IMR-90 (cell line): ENCODE data around the gene CTRL. TPM values are rescaled to one million over a fixed set of nuclear protein-coding genes. Genes with fewer than 3 reads are reported as not detected.
A peak's percentile ranks its signal among the peaks of the same experiment; 100 is the strongest.

Experiments used
- ATAC-seq: fragments of 200-7000 bp; cut with Tn5 transposase; 2 replicates; pipeline ENCODE4 v1.9.1; 2020; ENCODE audit warnings: low read depth, mild to moderate bottlenecking, moderate library complexity
- BruUV-seq: library from RNA; stranded (reverse); fragments of 400-500 nt; replicated peaks from 2 replicates; lab custom pipeline; 2021; lab: Mats Ljungman, UMichigan
- CTCF ChIA-PET: fragments of 300-600 bp; formaldehyde crosslinking; extraction: SDS; loops from one replicate; lab custom pipeline; 2021; ENCODE audit warnings: antibody characterized with exemption; lab: Yijun Ruan, JAX
- POLR2A ChIA-PET: fragments of 300-600 bp; sonication (Branson Sonifier 250); formaldehyde crosslinking; loops from one replicate; lab custom pipeline; 2022; ENCODE audit warnings: antibody characterized with exemption; ENCODE audit not compliant: unreplicated experiment; lab: Charles Lee
- DNase-seq: peaks from one replicate; pipeline ENCODE4 v3.0.0; 2013
- H2AFZ ChIP-seq: replicated peaks from 2 replicates; pipeline ENCODE3; 2013; ENCODE audit warnings: low read length, mild to moderate bottlenecking; ENCODE audit not compliant: poor library complexity
- H2AK5ac ChIP-seq: 2 replicates; pipeline ENCODE4 v1.6.1; 2013; ENCODE audit warnings: low read depth, low read length, inconsistent platforms
- H2AK9ac ChIP-seq: replicated peaks from 2 replicates; pipeline ENCODE3; 2013; ENCODE audit warnings: mild to moderate bottlenecking, low read depth, low read length, moderate library complexity; ENCODE audit not compliant: poor library complexity
- H2BK120ac ChIP-seq: 2 replicates; pipeline ENCODE4 v1.6.1; 2013; ENCODE audit warnings: low read depth, low read length, inconsistent platforms
- H2BK15ac ChIP-seq: 3 replicates; pipeline ENCODE4 v1.6.1; 2013; ENCODE audit warnings: low read depth, low read length, inconsistent platforms
- H2BK20ac ChIP-seq: 2 replicates; pipeline ENCODE4 v1.6.1; 2013; ENCODE audit warnings: low read depth, mild to moderate bottlenecking, inconsistent platforms, low read length, moderate library complexity
- H2BK5ac ChIP-seq: 2 replicates; pipeline ENCODE4 v1.6.1; 2013; ENCODE audit warnings: mild to moderate bottlenecking, low read depth, low read length, inconsistent platforms; ENCODE audit not compliant: poor library complexity, severe bottlenecking
- H3K14ac ChIP-seq: replicated peaks from 2 replicates; pipeline ENCODE4 v1.6.1; 2013; ENCODE audit warnings: low read depth, low read length, inconsistent platforms
- H3K18ac ChIP-seq: 2 replicates; pipeline ENCODE4 v1.6.1; 2013; ENCODE audit warnings: low read depth, low read length, control low read depth
- H3K23ac ChIP-seq: 2 replicates; pipeline ENCODE4 v1.6.1; 2013; ENCODE audit warnings: low read depth, low read length, inconsistent platforms
- H3K27ac ChIP-seq: 2 replicates; pipeline ENCODE4 v1.5.1; 2013; ENCODE audit warnings: mild to moderate bottlenecking, control low read depth, low read length; ENCODE audit not compliant: insufficient read depth
- H3K27me3 ChIP-seq: 2 replicates; pipeline ENCODE4 v1.6.1; 2013; ENCODE audit warnings: low read length; ENCODE audit not compliant: control insufficient read depth, insufficient read depth
- H3K36me3 ChIP-seq: 2 replicates; pipeline ENCODE4 v1.6.1; 2013; ENCODE audit warnings: low read length, mixed read lengths; ENCODE audit not compliant: control insufficient read depth, insufficient read depth
- H3K4ac ChIP-seq: 2 replicates; pipeline ENCODE4 v1.6.1; 2013; ENCODE audit warnings: low read depth, low read length, inconsistent platforms
- H3K4me1 ChIP-seq: 2 replicates; pipeline ENCODE4 v1.6.1; 2013; ENCODE audit warnings: low read length, mixed read lengths; ENCODE audit not compliant: control insufficient read depth, insufficient read depth
- H3K4me2 ChIP-seq: 2 replicates; pipeline ENCODE4 v1.6.1; 2013; ENCODE audit warnings: low read depth, mild to moderate bottlenecking, control low read depth, low read length, moderate library complexity
- H3K4me3 ChIP-seq: 2 replicates; pipeline ENCODE4 v1.5.1; 2013; ENCODE audit warnings: low read depth, mild to moderate bottlenecking, control low read depth, low read length, moderate library complexity; ENCODE audit not compliant: insufficient read depth
- H3K56ac ChIP-seq: 2 replicates; pipeline ENCODE4 v1.6.1; 2013; ENCODE audit warnings: low read length, inconsistent platforms; ENCODE audit not compliant: insufficient read depth; ENCODE audit errors: extremely low read depth
- H3K79me1 ChIP-seq, 2 experiments: 2 replicates each; pipeline ENCODE4 v1.6.1; 2013; ENCODE audit warnings: low read length in 2 of 2, inconsistent platforms in 1 of 2, low read depth in 1 of 2
- H3K9ac ChIP-seq: 2 replicates; pipeline ENCODE4 v1.6.1; 2013; ENCODE audit warnings: low read depth, low read length, control low read depth
- H3K9me1 ChIP-seq: 2 replicates; pipeline ENCODE4 v1.6.1; 2013; ENCODE audit warnings: low read length, inconsistent platforms; ENCODE audit not compliant: insufficient read depth
- H3K9me3 ChIP-seq: 2 replicates; pipeline ENCODE4 v1.6.1; 2013; ENCODE audit warnings: low read length; ENCODE audit not compliant: control insufficient read depth, insufficient read depth
- H4K20me1 ChIP-seq: 2 replicates; pipeline ENCODE4 v1.6.1; 2013; ENCODE audit warnings: low read length, inconsistent platforms; ENCODE audit not compliant: insufficient read depth
- H4K5ac ChIP-seq: 2 replicates; pipeline ENCODE4 v1.6.1; 2013; ENCODE audit warnings: mild to moderate bottlenecking, low read depth, low read length, control low read depth
- H4K8ac ChIP-seq, 2 experiments: 2 replicates each; pipeline ENCODE4 v1.6.1; 2013; ENCODE audit warnings: low read depth in 2 of 2, low read length in 2 of 2, control low read depth in 1 of 2, inconsistent platforms in 1 of 2
- H4K91ac ChIP-seq: 2 replicates; pipeline ENCODE4 v1.6.1; 2013; ENCODE audit warnings: low read depth, low read length, inconsistent platforms; ENCODE audit not compliant: insufficient read depth
- BHLHE40 ChIP-seq: fragments of 150-350 bp; IDR thresholded peaks from 2 replicates; pipeline ENCODE4 v1.6.1; 2016; ENCODE audit warnings: mild to moderate bottlenecking, low read depth, low read length
- CEBPB ChIP-seq: IDR thresholded peaks from 2 replicates; pipeline ENCODE4 v1.6.1; 2012; ENCODE audit warnings: low read depth, low read length, improper control_type of control experiment
- FOS ChIP-seq: fragments of 150-350 bp; IDR thresholded peaks from 2 replicates; pipeline ENCODE4 v1.6.1; 2016; ENCODE audit warnings: low read depth, low read length
- NFE2L2 ChIP-seq: fragments of 150-350 bp; IDR thresholded peaks from 2 replicates; pipeline ENCODE4 v1.6.1; 2016; ENCODE audit warnings: low read depth, mild to moderate bottlenecking, low read length
- POLR2A ChIP-seq: IDR thresholded peaks from 2 replicates; pipeline ENCODE4 v1.6.1; 2012; ENCODE audit warnings: mild to moderate bottlenecking, low read depth, low read length
- WGBS, 2 experiments: methylation state at CpG; one replicate each; pipeline versions ENCODE4 v1.1.5 to v1.1.7; 2013; ENCODE audit warnings: missing lambda C conversion rate in 2 of 2; ENCODE audit not compliant: insufficient read length in 1 of 2; ENCODE audit errors: extremely low coverage in 2 of 2; 5-methylcytosine and 5-hydroxymethylcytosine counted together
- dilution Hi-C: fragments of 300-500 bp; cut with HindIII; formaldehyde crosslinking; loops from one replicate; pipeline ENCODE4 v1.14.3; 2018; ENCODE audit warnings: low sequenced_read_pairs; ENCODE audit not compliant: unreplicated experiment
- in situ Hi-C: fragments of 300-500 bp; cut with MboI; formaldehyde crosslinking; loops from 3 replicates; pipeline ENCODE4 v1.14.3; 2019; ENCODE audit warnings: low sequenced_read_pairs, inconsistent platforms, mixed read lengths
- intact Hi-C: fragments of 100-400 bp; cut with micrococcal nuclease; formaldehyde crosslinking; loops from 2 replicates; pipeline ENCODE4 v1.10.0; 2022
- polyA plus RNA-seq, 3 experiments: library from polyadenylated mRNA; depleted of rRNA; stranded (reverse); fragments of >200 nt; gene quantifications; 2 replicates each; pipeline ENCODE4 v1.2.3, GENCODE V29; 2012; ENCODE audit warnings: low replicate concordance in 1 of 3
- total RNA-seq: library from RNA; depleted of rRNA; stranded (reverse); fragments of >200 nt; gene quantifications from 2 replicates; pipeline ENCODE4 v1.2.3, GENCODE V29; 2012
- TF ChIP-seq, protein P1 (sequence below): conservative IDR thresholded peaks from 2 replicates; pipeline ENCODE4 v1.5.1; 2012; ENCODE audit warnings: mild to moderate bottlenecking, low read depth, low read length, improper control_type of control experiment

The CTRL gene
- total and polyA plus RNA-seq, 2 of the 4 experiments (the other 2 are of a cell fraction), result 0.18 to 1.1 TPM

DNA sequence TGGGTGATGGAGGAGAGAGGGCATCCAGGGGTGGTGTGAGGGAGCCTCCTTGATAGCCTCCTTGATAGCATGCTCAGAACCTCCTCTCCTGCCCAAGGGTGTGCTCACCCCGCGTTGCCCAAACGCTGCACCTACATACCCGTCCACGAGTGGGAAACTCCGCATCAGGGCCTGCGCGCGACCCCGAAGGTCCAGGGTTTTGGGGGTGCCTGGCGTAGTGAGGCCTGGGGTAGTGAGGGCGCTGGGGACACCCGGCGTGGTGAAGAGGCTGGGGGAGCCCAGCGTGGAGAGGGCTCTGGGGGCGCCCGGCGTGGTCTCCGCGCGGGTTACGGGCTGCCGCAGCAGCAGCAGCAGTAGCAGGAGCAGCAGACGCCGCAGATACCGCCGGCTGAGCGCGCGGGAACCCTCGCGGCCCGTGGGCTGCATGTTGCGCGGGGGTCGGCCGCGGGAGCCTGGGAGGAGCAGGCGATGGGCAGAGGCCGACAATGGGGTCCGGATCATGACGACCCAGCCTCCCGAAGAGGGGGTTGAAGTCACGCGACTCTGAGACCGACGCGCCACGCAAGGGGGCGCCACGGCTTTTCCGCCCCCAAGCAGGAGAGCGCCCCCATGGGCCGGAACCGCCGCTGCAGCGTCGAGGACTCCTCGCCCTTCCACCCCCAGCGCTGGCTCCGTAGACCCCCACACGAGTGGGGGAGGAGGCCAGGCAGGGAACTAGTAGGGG is 48.5 kb upstream of the CTRL start, which contains the start of gene DPEP3:
TSS of gene DPEP3 (minus strand) at position 545 of the 724 bp plus-strand sequence. CDS start at position 426, 119 bp downstream.
- ChIA-PET CTCF (no interaction called here), POLR2A (no interaction called here)
- no peak within 1 kb of the TSS for H3K9ac ChIP-seq
- WGBS, 2 experiments, result 65% methylated on average over 22 of the region's 62 CpGs; no CpG with 5 or more reads in 1 of the 2 experiments
- no peak within 1 kb of the TSS for H3K18ac ChIP-seq
- ATAC-seq, result no peak
- H3K4me2 ChIP-seq, result no peak within 1 kb of the TSS
- no peak within 1 kb of the TSS for H2BK120ac ChIP-seq
- in situ Hi-C loops, result loop anchor here (10.0 kb wide), 1 partner anchor 245 kb away; no protein-coding TSS in a partner anchor
- H2BK5ac ChIP-seq, result no peak within 1 kb of the TSS
- no peak within 1 kb of the TSS for H3K4me3 ChIP-seq
- no peak within 1 kb of the TSS for H3K27ac ChIP-seq
- no peak within 1 kb of the TSS for H2AK9ac ChIP-seq
- TF ChIP-seq BHLHE40 (no peak), NFE2L2 (no peak), CEBPB (no peak), POLR2A (no peak), FOS (no peak)
- TF ChIP-seq, protein P1, sequence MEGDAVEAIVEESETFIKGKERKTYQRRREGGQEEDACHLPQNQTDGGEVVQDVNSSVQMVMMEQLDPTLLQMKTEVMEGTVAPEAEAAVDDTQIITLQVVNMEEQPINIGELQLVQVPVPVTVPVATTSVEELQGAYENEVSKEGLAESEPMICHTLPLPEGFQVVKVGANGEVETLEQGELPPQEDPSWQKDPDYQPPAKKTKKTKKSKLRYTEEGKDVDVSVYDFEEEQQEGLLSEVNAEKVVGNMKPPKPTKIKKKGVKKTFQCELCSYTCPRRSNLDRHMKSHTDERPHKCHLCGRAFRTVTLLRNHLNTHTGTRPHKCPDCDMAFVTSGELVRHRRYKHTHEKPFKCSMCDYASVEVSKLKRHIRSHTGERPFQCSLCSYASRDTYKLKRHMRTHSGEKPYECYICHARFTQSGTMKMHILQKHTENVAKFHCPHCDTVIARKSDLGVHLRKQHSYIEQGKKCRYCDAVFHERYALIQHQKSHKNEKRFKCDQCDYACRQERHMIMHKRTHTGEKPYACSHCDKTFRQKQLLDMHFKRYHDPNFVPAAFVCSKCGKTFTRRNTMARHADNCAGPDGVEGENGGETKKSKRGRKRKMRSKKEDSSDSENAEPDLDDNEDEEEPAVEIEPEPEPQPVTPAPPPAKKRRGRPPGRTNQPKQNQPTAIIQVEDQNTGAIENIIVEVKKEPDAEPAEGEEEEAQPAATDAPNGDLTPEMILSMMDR, result peak; percentile 46
- H4K8ac ChIP-seq, result no peak within 1 kb of the TSS
- no peak within 1 kb of the TSS for H4K5ac ChIP-seq
- H3K9me3 ChIP-seq, result no peaks in the 10 kb centered on the region
- no peak within 1 kb of the TSS for H2AK5ac ChIP-seq
- no TSS peak for BruUV-seq
- H3K23ac ChIP-seq, result no peak within 1 kb of the TSS
- H3K14ac ChIP-seq, result no peak within 1 kb of the TSS
- no peaks in the 10 kb centered on the region for H3K36me3 ChIP-seq
- no peak for DNase-seq
- H3K79me1 ChIP-seq, result no peaks in the 10 kb centered on the region
- dilution Hi-C loops, result no loop called here
- intact Hi-C loops, result no loop called here
- H2BK15ac ChIP-seq, result no peak within 1 kb of the TSS
- H3K4ac ChIP-seq, result no peak within 1 kb of the TSS
- H3K56ac ChIP-seq, result no peak within 1 kb of the TSS
- H2AFZ ChIP-seq, result peak within 1 kb of the TSS; percentile 43
- no peaks in the 10 kb centered on the region for H3K9me1 ChIP-seq
- peaks cover 1% of the 10 kb centered on the region; the same call in 1 of the 2 replicates for H3K4me1 ChIP-seq
- H4K20me1 ChIP-seq, result no peaks in the 10 kb centered on the region; the same call in 1 of the 2 replicates
- no peak within 1 kb of the TSS for H4K91ac ChIP-seq
- H3K27me3 ChIP-seq, result peaks cover 29% of the 10 kb centered on the region
- H2BK20ac ChIP-seq, result no peak within 1 kb of the TSS
